Prostate gland (tissue), 1 donor: ENCODE data around the gene PRKAG2.

Source experiments
- POLR2A ChIP-seq: fragments of 450-650 bp; IDR thresholded peaks from one replicate; pipeline ENCODE4 v1.6.1; 2016; ENCODE audit warnings: antibody characterized with exemption, mild to moderate bottlenecking
- POLR2AphosphoS5 ChIP-seq: sonication (generic); formaldehyde crosslinking; IDR thresholded peaks from one replicate; pipeline ENCODE4 v1.6.1; 2017; ENCODE audit warnings: antibody characterized with exemption

- TF ChIP-seq POLR2A (no peak), POLR2AphosphoS5 (no peak)
These were observed 32.1 kb downstream of the PRKAG2 start for GRCh38 chr7:151844825-151845200.
